ENCODE results near the gene CIDEA. TPM values are rescaled to one million over a fixed set of nuclear protein-coding genes. Genes with fewer than 3 reads are reported as not detected.

CIDEA gene
- polyA plus RNA-seq, 3 donors, result not detected

DNA sequence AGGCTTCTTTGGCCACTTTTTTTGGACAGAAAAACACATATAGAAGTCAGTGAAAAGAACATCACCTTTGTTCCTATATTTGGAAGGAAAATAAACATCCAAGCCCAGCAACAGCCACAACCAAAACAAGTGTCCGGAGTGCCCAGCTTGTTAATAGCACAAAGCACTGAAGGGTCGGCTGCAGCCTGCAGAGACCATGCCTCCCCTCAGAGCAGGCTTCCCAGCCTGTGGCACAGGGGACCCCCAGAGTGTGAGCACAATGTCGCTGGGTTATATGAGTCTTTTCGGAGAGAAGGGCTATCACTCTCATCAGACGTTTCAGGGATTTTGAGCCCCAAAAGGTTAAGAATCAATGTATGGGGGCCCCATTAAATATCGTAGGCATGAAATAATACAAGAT is 6.2 kb upstream of the CIDEA start:
- H3K36me3 ChIP-seq (replicated peaks in 1 of 2; ENCODE audit: control insufficient read depth in 1 of 2, insufficient read depth in 2 of 2, low read length in 2 of 2), result no peaks in the 10 kb centered on the region
- peaks cover 0 to 20% of the 10 kb centered on the region in 2 donors for H3K27me3 ChIP-seq (ENCODE audit: control insufficient read depth in 2 of 2, insufficient read depth in 2 of 2, low read length in 2 of 2)
- 97% methylated on average over 4 of the region's 6 CpGs for WGBS (ENCODE audit: insufficient coverage)
- Mint-ChIP-seq H3K36me3 (no peaks in the 10 kb centered on the region), H3K9me3 (peaks cover 0 to 3% (median 0%) of the 10 kb centered on the region in 7 donors), H3K27me3 (ENCODE audit: low read depth in 3 of 3) (peaks cover 24 to 32% (median 27%) of the 10 kb centered on the region in 3 donors), H3K4me3 (no peak overlapping the region), H3K4me1 (no peaks in the 10 kb centered on the region), H3K27ac (no peak overlapping the region)
- intact Hi-C loops (cut with micrococcal nuclease), result no loop called here
- TF ChIP-seq, protein P1, sequence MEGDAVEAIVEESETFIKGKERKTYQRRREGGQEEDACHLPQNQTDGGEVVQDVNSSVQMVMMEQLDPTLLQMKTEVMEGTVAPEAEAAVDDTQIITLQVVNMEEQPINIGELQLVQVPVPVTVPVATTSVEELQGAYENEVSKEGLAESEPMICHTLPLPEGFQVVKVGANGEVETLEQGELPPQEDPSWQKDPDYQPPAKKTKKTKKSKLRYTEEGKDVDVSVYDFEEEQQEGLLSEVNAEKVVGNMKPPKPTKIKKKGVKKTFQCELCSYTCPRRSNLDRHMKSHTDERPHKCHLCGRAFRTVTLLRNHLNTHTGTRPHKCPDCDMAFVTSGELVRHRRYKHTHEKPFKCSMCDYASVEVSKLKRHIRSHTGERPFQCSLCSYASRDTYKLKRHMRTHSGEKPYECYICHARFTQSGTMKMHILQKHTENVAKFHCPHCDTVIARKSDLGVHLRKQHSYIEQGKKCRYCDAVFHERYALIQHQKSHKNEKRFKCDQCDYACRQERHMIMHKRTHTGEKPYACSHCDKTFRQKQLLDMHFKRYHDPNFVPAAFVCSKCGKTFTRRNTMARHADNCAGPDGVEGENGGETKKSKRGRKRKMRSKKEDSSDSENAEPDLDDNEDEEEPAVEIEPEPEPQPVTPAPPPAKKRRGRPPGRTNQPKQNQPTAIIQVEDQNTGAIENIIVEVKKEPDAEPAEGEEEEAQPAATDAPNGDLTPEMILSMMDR (IDR thresholded peaks at IDR 0.05), result no peak
- H3K9ac ChIP-seq (ENCODE audit: insufficient read depth, low read length, poor library complexity, severe bottlenecking), result no peak overlapping the region
- H3K4me1 ChIP-seq (ENCODE audit: control insufficient read depth in 1 of 2, insufficient read depth in 2 of 2, low read length in 2 of 2), result no peaks in the 10 kb centered on the region
- no peaks in the 10 kb centered on the region for H4K20me1 ChIP-seq (ENCODE audit: insufficient read depth, low read length)
- H2AFZ ChIP-seq (ENCODE audit: insufficient read depth, low read depth, low read length, poor library complexity, severe bottlenecking), result no peak overlapping the region
- H3K79me2 ChIP-seq (ENCODE audit: insufficient read depth, low read length), result no peaks in the 10 kb centered on the region
- H3K4me3 ChIP-seq (replicated peaks in 1 of 3; ENCODE audit: low read depth in 2 of 3, low read length in 3 of 3), result no peak overlapping the region
- DNase-seq, result no peak
- H3K4me2 ChIP-seq (replicated peaks; ENCODE audit: extremely low read depth, low read length, poor library complexity, severe bottlenecking), result no peak overlapping the region
- H3K27ac ChIP-seq (ENCODE audit: low read depth in 1 of 2, low read length in 2 of 2), result no peak overlapping the region
- no peaks in the 10 kb centered on the region for H3K9me3 ChIP-seq (replicated peaks in 1 of 2; ENCODE audit: control insufficient read depth in 1 of 2, insufficient read depth in 1 of 2, low read length in 2 of 2)

DNA sequence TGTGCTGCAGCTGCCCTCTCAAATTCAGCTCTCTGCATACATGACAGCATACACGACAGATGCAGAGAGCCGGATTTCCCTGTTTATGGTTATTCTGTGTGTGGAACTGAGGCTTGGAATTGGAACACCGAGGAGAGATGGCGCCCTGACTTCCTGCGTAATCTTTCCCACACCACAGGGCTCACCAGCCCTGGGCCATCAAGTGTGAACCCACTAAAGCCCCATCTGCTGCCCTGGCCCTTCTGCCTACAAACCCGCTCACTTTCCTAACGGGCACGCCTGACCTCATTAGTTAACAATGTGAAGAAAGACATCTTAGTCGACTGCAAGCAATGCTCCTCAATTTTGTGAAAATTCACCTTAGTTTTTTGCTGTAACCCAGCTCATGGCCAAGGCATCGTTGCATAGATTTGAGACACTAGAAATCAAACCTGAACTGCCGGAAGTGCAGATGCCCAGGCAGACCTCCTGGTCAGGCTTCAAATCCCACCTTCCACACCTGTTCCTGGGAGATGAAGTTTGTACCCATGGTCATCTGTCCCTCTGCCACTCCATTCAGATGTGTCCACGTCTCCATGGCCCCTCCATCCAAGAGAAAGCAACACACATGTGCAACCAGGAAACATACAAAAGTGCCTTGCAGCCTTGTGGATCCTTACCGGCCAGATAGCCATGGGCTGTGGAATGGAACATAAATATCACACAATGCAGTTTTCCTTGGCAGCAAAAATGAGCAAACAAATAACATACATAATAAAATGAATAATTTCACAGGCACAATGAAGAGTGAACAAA is 5.0 kb upstream of the CIDEA start:
- Mint-ChIP-seq H3K4me3 (no peak overlapping the region), H3K9me3 (peaks cover 0 to 5% (median 0%) of the 10 kb centered on the region in 7 donors), H3K4me1 (peaks cover 5% of the 10 kb centered on the region), H3K36me3 (no peaks in the 10 kb centered on the region), H3K27me3 (ENCODE audit: low read depth in 3 of 3) (peaks cover 34 to 43% (median 39%) of the 10 kb centered on the region in 3 donors), H3K27ac (no peak overlapping the region)
- H3K4me3 ChIP-seq (replicated peaks in 1 of 3; ENCODE audit: low read depth in 2 of 3, low read length in 3 of 3), result no peak overlapping the region
- H2AFZ ChIP-seq (ENCODE audit: insufficient read depth, low read depth, low read length, poor library complexity, severe bottlenecking), result no peak overlapping the region
- no peaks in the 10 kb centered on the region for H4K20me1 ChIP-seq (ENCODE audit: insufficient read depth, low read length)
- H3K79me2 ChIP-seq (ENCODE audit: insufficient read depth, low read length), result no peaks in the 10 kb centered on the region
- intact Hi-C loops (cut with micrococcal nuclease), result no loop called here
- H3K27ac ChIP-seq (ENCODE audit: low read depth in 1 of 2, low read length in 2 of 2), result no peak overlapping the region
- DNase-seq, result no peak
- H3K27me3 ChIP-seq (ENCODE audit: control insufficient read depth in 2 of 2, insufficient read depth in 2 of 2, low read length in 2 of 2), result peaks cover 8 to 32% of the 10 kb centered on the region in 2 donors
- H3K4me1 ChIP-seq (ENCODE audit: control insufficient read depth in 1 of 2, insufficient read depth in 2 of 2, low read length in 2 of 2), result no peaks in the 10 kb centered on the region
- TF ChIP-seq, protein P1 (IDR thresholded peaks at IDR 0.05), result no peak
- H3K9ac ChIP-seq (ENCODE audit: insufficient read depth, low read length, poor library complexity, severe bottlenecking), result no peak overlapping the region
- no peaks in the 10 kb centered on the region for H3K36me3 ChIP-seq (replicated peaks in 1 of 2; ENCODE audit: control insufficient read depth in 1 of 2, insufficient read depth in 2 of 2, low read length in 2 of 2)
- WGBS (ENCODE audit: insufficient coverage), result 84% methylated on average over 5 of the region's 13 CpGs
- no peak overlapping the region for H3K4me2 ChIP-seq (replicated peaks; ENCODE audit: extremely low read depth, low read length, poor library complexity, severe bottlenecking)
- no peaks in the 10 kb centered on the region for H3K9me3 ChIP-seq (replicated peaks in 1 of 2; ENCODE audit: control insufficient read depth in 1 of 2, insufficient read depth in 1 of 2, low read length in 2 of 2)

Data from CD14-positive monocyte (primary cell).